ENCODE data around the gene TMSB15B. TPM values are rescaled to one million over a fixed set of nuclear protein-coding genes. Genes with fewer than 3 reads are reported as not detected.
"Not testable (repeated sequence)": the region's sequence is repeated elsewhere in the genome, so short reads cannot be mapped to it uniquely, and the experiment has no call there.

Gene TMSB15B
- total RNA-seq, 1 donor from 2014 or later: 8.0 TPM

DNA sequence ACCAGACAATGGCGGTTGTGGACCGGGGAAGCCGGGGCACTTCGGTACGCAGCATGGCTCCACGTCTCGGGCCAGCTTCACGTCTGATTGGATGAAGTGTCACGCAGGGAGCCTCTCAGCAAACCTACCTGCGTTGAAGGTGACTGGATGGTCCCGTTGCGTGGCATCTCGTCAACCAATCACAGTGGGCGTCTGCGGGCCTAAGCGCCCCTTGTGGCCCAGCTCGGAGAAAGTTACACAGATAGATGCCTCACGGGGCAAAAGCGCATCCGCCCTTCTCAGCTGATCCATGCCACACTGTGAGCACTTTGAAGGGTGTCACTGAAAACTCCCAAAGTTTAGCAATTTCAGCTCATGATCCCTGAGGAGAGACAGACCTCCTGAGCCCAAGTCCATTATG lies 51.2 kb downstream of the TMSB15B start, which contains the start of gene H2BW1:
Gene H2BW1, minus strand, starts transcription at position 103 of the 400 bp plus-strand sequence. CDS start 132 bp downstream, outside the sequence.
- H2AFZ ChIP-seq (ENCODE audit: low read depth, low read length): no peak within 1 kb of the TSS
- H3K79me2 ChIP-seq (ENCODE audit: insufficient read depth, low read length): no peaks in the 10 kb centered on the region
- H3K9me3 ChIP-seq (ENCODE audit: insufficient read depth, low read depth, low read length): no peaks in the 10 kb centered on the region
- H3K36me3 ChIP-seq (ENCODE audit: insufficient read depth, low read length): no peaks in the 10 kb centered on the region
- Mint-ChIP-seq H3K4me1 (ENCODE audit: low read depth, unreplicated experiment) (no peaks in the 10 kb centered on the region), H3K27ac (ENCODE audit: unreplicated experiment) (no peak within 1 kb of the TSS), H3K4me3 (ENCODE audit: unreplicated experiment) (no peak within 1 kb of the TSS), H3K9me3 (ENCODE audit: unreplicated experiment) (no peaks in the 10 kb centered on the region), H3K27me3 (ENCODE audit: low read depth, unreplicated experiment) (peaks cover 9% of the 10 kb centered on the region), H3K36me3 (ENCODE audit: low read depth, unreplicated experiment) (no peaks in the 10 kb centered on the region)
- H3K4me3 ChIP-seq (ENCODE audit: insufficient read depth, low read depth, low read length): no peak within 1 kb of the TSS
- H3K9ac ChIP-seq (ENCODE audit: low read length): no peak within 1 kb of the TSS
- no peak for FAIRE-seq
- no peak for DNase-seq (ENCODE audit: low read depth)
- no peak within 1 kb of the TSS for H3K27ac ChIP-seq (ENCODE audit: low read depth, low read length)
- TF ChIP-seq EZH2 (IDR thresholded peaks at IDR 0.05; ENCODE audit: insufficient read depth, low read length): no peak
- TF ChIP-seq, protein P1, sequence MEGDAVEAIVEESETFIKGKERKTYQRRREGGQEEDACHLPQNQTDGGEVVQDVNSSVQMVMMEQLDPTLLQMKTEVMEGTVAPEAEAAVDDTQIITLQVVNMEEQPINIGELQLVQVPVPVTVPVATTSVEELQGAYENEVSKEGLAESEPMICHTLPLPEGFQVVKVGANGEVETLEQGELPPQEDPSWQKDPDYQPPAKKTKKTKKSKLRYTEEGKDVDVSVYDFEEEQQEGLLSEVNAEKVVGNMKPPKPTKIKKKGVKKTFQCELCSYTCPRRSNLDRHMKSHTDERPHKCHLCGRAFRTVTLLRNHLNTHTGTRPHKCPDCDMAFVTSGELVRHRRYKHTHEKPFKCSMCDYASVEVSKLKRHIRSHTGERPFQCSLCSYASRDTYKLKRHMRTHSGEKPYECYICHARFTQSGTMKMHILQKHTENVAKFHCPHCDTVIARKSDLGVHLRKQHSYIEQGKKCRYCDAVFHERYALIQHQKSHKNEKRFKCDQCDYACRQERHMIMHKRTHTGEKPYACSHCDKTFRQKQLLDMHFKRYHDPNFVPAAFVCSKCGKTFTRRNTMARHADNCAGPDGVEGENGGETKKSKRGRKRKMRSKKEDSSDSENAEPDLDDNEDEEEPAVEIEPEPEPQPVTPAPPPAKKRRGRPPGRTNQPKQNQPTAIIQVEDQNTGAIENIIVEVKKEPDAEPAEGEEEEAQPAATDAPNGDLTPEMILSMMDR (IDR thresholded peaks at IDR 0.05; ENCODE audit: insufficient read depth, low read depth, low read length): no peak
- no peaks in the 10 kb centered on the region for H3K27me3 ChIP-seq (ENCODE audit: insufficient read depth, low read length)
- no peaks in the 10 kb centered on the region for H3K4me1 ChIP-seq (ENCODE audit: insufficient read depth, low read length)
- H4K20me1 ChIP-seq (ENCODE audit: insufficient read depth, low read length): no peaks in the 10 kb centered on the region
- H3K4me2 ChIP-seq (ENCODE audit: low read length): no peak within 1 kb of the TSS

DNA sequence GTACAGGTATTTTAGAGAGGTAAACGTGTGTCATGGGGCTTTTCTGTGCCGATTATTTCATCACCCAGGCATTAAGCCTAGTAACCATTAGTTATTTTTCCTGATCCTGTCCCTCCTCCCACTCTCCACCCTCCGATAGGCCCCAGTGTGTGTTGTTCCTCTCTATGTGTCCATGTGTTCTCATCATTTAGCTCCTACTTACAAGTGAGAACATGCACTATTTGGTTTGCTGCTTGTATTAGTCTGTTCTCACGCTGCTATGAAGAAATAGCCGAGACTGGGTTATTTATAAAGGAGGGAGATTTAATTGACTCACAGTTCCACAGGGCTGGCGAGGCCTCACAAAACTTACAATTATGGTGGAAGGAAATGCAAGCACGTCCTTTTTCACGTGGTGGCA lies 53.1 kb downstream of the TMSB15B start:
- not testable (repeated sequence) for H3K9ac ChIP-seq (ENCODE audit: low read length); H3K27me3 ChIP-seq (ENCODE audit: insufficient read depth, low read length); H2AFZ ChIP-seq (ENCODE audit: low read depth, low read length); H3K9me3 ChIP-seq (ENCODE audit: insufficient read depth, low read depth, low read length); H3K27ac Mint-ChIP-seq (ENCODE audit: unreplicated experiment); H3K79me2 ChIP-seq (ENCODE audit: insufficient read depth, low read length); H3K4me3 ChIP-seq (ENCODE audit: insufficient read depth, low read depth, low read length); H3K36me3 ChIP-seq (ENCODE audit: insufficient read depth, low read length); H3K4me1 ChIP-seq (ENCODE audit: insufficient read depth, low read length); H3K27ac ChIP-seq (ENCODE audit: low read depth, low read length); DNase-seq (ENCODE audit: low read depth); H4K20me1 ChIP-seq (ENCODE audit: insufficient read depth, low read length); H3K4me2 ChIP-seq (ENCODE audit: low read length); H3K4me1 Mint-ChIP-seq (ENCODE audit: low read depth, unreplicated experiment); H3K4me3 Mint-ChIP-seq (ENCODE audit: unreplicated experiment); H3K36me3 Mint-ChIP-seq (ENCODE audit: low read depth, unreplicated experiment); H3K9me3 Mint-ChIP-seq (ENCODE audit: unreplicated experiment); H3K27me3 Mint-ChIP-seq (ENCODE audit: low read depth, unreplicated experiment)
- FAIRE-seq: peak; percentile 73

Other genes starting within 250 kb of the TMSB15B start
- 5.2 and 10.2 TPM in 2 replicates for gene PLP1, start 185.8 kb upstream of the TMSB15B start, total RNA-seq
- 1.7 and 2.2 TPM in 2 replicates for gene RAB9B, start 130.4 kb upstream of the TMSB15B start, total RNA-seq
- not detected in 2 replicates for gene H2BW1, start 51.1 kb downstream of the TMSB15B start, total RNA-seq
- gene H2BW2, start 77.3 kb downstream of the TMSB15B start, total RNA-seq: not detected in 2 replicates
- gene TMSB15C, start 113.6 kb downstream of the TMSB15B start, total RNA-seq: 2.3 and 2.7 TPM in 2 replicates
- 0.98 and 2.1 TPM in 2 replicates for gene ZCCHC18, start 149.9 kb downstream of the TMSB15B start, total RNA-seq
- 5.0 and 5.3 TPM in 2 replicates for gene SLC25A53, start 194.4 kb downstream of the TMSB15B start, total RNA-seq
- 27.5 and 28.8 TPM in 2 replicates for gene FAM199X, start 203.8 kb downstream of the TMSB15B start, total RNA-seq